Measurements from ENCODE around the gene CSTA.

DNA sequence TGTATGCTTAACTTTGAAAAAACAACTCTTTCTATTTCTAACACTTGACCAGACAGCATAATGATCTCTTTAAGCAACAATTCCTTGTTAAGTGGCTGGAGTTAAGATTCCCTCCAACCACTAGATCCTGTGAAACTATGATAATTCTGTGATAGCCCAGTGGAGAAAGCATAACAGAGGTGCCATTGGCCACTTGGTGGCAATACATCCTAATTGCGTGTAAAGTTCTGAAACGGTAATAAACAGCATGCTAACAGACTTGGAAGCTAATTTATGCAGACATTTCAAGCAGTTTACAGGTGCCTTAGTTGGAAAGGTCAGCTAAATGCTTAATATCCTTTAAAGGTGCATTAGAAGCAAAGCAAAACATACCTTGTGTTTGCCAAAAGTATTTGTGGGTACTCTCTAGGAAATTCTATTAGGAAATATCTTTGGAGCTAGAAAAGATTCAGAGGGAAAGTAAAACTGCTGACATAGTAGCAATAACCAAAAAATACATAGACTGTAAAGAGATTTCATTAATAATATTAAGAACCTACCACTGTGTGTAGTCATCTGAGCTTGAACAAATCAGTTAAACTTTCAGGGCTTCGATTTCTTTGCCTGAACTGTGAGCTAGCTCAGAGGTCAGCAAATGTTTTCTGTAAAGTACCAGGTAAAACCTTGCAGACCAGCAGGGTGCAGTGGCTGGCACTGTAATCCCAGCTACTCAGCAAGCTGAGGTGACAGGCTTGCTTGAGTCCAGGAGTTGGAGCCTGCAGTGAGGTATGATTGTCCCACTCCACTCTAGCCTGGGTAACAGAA lies 19.0 kb upstream of the CSTA start:
- TF ChIP-seq POLR2A (IDR thresholded peaks at IDR 0.05) = no peak
- TF ChIP-seq CTCF (IDR thresholded peaks at IDR 0.05) = peak in 1 of 6 experiments; percentile 16
- TF ChIP-seq POLR2AphosphoS5 (IDR thresholded peaks at IDR 0.05) = no peak
